K562 (cell line): ENCODE data around the gene ISYNA1. TPM values are rescaled to one million over a fixed set of nuclear protein-coding genes. Genes with fewer than 3 reads are reported as not detected.

ENCODE experiments used
- ATAC-seq: fragments of 200-7000 bp; cut with Tn5 transposase; 3 replicates; pipeline ENCODE4 v1.9.1; 2020; ENCODE audit warnings: moderate library complexity
- BruUV-seq: library from RNA; stranded (reverse); fragments of 400-500 nt; replicated peaks from 2 replicates; lab custom pipeline; 2021; lab: Mats Ljungman, UMichigan
- CTCF ChIA-PET: fragments of 300-600 bp; formaldehyde crosslinking; extraction: SDS; loops from one replicate; lab custom pipeline; 2021; ENCODE audit warnings: low intra/inter-chr PET ratio; lab: Yijun Ruan, JAX
- POLR2A ChIA-PET: fragments of 300-600, 350-650 bp; sonication (Branson Sonifier 250); formaldehyde crosslinking; extraction: SDS; loops from one replicate; lab custom pipeline; 2021; ENCODE audit warnings: antibody characterized with exemption, inconsistent platforms; lab: Yijun Ruan, JAX
- DNase-seq, 4 experiments: peaks; one replicate each; pipeline versions ENCODE4 v3.0.0 to v3.0.0-alpha.2; 2011 to 2018; ENCODE audit warnings: low spot score in 3 of 4, mixed read lengths in 3 of 4; ENCODE audit errors: extremely low read depth in 1 of 4
- FAIRE-seq: peaks from 2 replicates; lab custom pipeline; 2011; peaks lifted over from hg19 to GRCh38; lab: Jason Lieb, UNC
- H2AFZ ChIP-seq: 2 replicates; pipeline ENCODE4 v1.6.0; 2011; ENCODE audit warnings: low read depth, low read length, control low read depth, inconsistent platforms
- H3K27ac ChIP-seq: fragments of 200-600 bp; 3 replicates; pipeline ENCODE4 v1.8.0; 2011; ENCODE audit warnings: low read depth, mild to moderate bottlenecking, control low read depth, inconsistent platforms, low read length, moderate library complexity, mixed read lengths; ENCODE audit errors: extremely low read depth
- H3K27me3 ChIP-seq, 2 experiments: fragments of 300-600 bp in 1 of 2; 2 replicates in 1 of 2; 3 replicates in 1 of 2; pipeline versions ENCODE4 v1.6.0 to v1.8.0; 2011; ENCODE audit warnings: inconsistent platforms in 2 of 2, low read length in 2 of 2, mild to moderate bottlenecking in 1 of 2, mixed read lengths in 1 of 2, moderate library complexity in 1 of 2; ENCODE audit not compliant: control insufficient read depth in 2 of 2, insufficient read depth in 2 of 2
- H3K36me3 ChIP-seq: fragments of 300-600 bp; 3 replicates; pipeline ENCODE4 v1.8.0; 2011; ENCODE audit warnings: mild to moderate bottlenecking, low read length, inconsistent platforms; ENCODE audit not compliant: control insufficient read depth, insufficient read depth
- H3K4me1 ChIP-seq, 2 experiments: fragments of 200-600 bp in 1 of 2; replicated peaks in 1 of 2; 2 replicates in 1 of 2; 3 replicates in 1 of 2; pipeline versions ENCODE4 v1.5.1 to v1.8.0; 2011; ENCODE audit warnings: inconsistent platforms in 2 of 2, low read length in 2 of 2, mild to moderate bottlenecking in 1 of 2, mixed read lengths in 1 of 2, moderate library complexity in 1 of 2; ENCODE audit not compliant: control insufficient read depth in 2 of 2, insufficient read depth in 2 of 2
- H3K4me2 ChIP-seq: 2 replicates; pipeline ENCODE4 v1.6.1; 2011; ENCODE audit warnings: low read length, control low read depth, inconsistent platforms, mixed read lengths; ENCODE audit not compliant: insufficient read depth
- H3K4me3 ChIP-seq: fragments of 200-600 bp; sonication (generic), shearing (Covaris generic); 2 replicates; pipeline ENCODE4 v1.5.1; 2016; ENCODE audit warnings: control low read depth, inconsistent platforms
- H3K79me2 ChIP-seq: fragments of 200-600 bp; 3 replicates; pipeline ENCODE4 v1.8.0; 2011; ENCODE audit warnings: low read length, inconsistent platforms; ENCODE audit not compliant: control insufficient read depth, insufficient read depth
- H3K9ac ChIP-seq, 2 experiments: 2 replicates each; pipeline versions ENCODE4 v1.6.0 to v1.6.1; 2011; ENCODE audit warnings: low read depth in 2 of 2, low read length in 2 of 2, control low read depth in 1 of 2, inconsistent platforms in 1 of 2, mild to moderate bottlenecking in 1 of 2, mixed read lengths in 1 of 2; ENCODE audit not compliant: insufficient read depth in 1 of 2
- H3K9me1 ChIP-seq: one replicate; pipeline ENCODE4 v1.6.0; 2011; ENCODE audit warnings: inconsistent platforms, mild to moderate bottlenecking, low read length, moderate library complexity; ENCODE audit not compliant: control insufficient read depth, insufficient read depth
- H3K9me3 ChIP-seq: replicated peaks from 2 replicates; pipeline ENCODE4 v1.5.1; 2011; ENCODE audit warnings: low read depth, low read length, inconsistent platforms; ENCODE audit not compliant: control insufficient read depth, insufficient read depth
- H4K20me1 ChIP-seq: replicated peaks from 2 replicates; pipeline ENCODE4 v1.6.1; 2011; ENCODE audit warnings: low read length, inconsistent platforms, mixed read lengths; ENCODE audit not compliant: control insufficient read depth, insufficient read depth
- ASH1L ChIP-seq: fragments of 450-650 bp; IDR thresholded peaks from 2 replicates; pipeline ENCODE4 v1.6.1; 2018; ENCODE audit warnings: borderline replicate concordance, mild to moderate bottlenecking, low read depth; ENCODE audit not compliant: partially characterized antibody
- EHMT2 ChIP-seq: fragments of 450-650 bp; IDR thresholded peaks from 2 replicates; pipeline ENCODE4 v1.6.1; 2018; ENCODE audit warnings: antibody characterized with exemption
- FUS ChIP-seq: fragments of 200-400 bp; formaldehyde crosslinking; optimal IDR thresholded peaks from 2 replicates; pipeline ENCODE3; 2017; ENCODE audit warnings: low read depth, low read length
- IRF2 ChIP-seq: sonication (generic); formaldehyde crosslinking; IDR thresholded peaks from 2 replicates; pipeline ENCODE4 v1.8.1; 2022; ENCODE audit warnings: mild to moderate bottlenecking, missing genetic modification reagents
- PHB2 ChIP-seq: fragments of 450-650 bp; IDR thresholded peaks from 2 replicates; pipeline ENCODE4 v1.6.1; 2017; ENCODE audit warnings: low read depth
- POLR2G ChIP-seq: fragments of 200-400 bp; formaldehyde crosslinking; IDR thresholded peaks from 2 replicates; pipeline ENCODE4 v1.6.1; 2017; ENCODE audit warnings: low read depth, mild to moderate bottlenecking, antibody characterized with exemption, low read length, moderate library complexity
- RBFOX2 ChIP-seq: fragments of 200-400 bp; formaldehyde crosslinking; IDR thresholded peaks from 2 replicates; pipeline ENCODE4 v1.6.1; 2017; ENCODE audit warnings: low read depth, mild to moderate bottlenecking, low read length, moderate library complexity
- RBM22 ChIP-seq: fragments of 200-400 bp; formaldehyde crosslinking; IDR thresholded peaks from 2 replicates; pipeline ENCODE4 v1.6.1; 2018; ENCODE audit warnings: low read length, low read depth; ENCODE audit not compliant: poor library complexity, severe bottlenecking
- SP1 ChIP-seq: sonication (generic); formaldehyde crosslinking; IDR thresholded peaks from 2 replicates; pipeline ENCODE4 v1.8.1; 2022; ENCODE audit warnings: mild to moderate bottlenecking, missing genetic modification reagents
- ZKSCAN3 ChIP-seq: fragments of 250-450 bp; sonication (Bioruptor Pico); IDR thresholded peaks from 2 replicates; pipeline ENCODE4 v1.4.0; 2020
- WGBS: fragments of 100-300 bp; shearing (Covaris generic); methylation state at CpG from one replicate; pipeline ENCODE4 v1.1.6; 2016; ENCODE audit warnings: low coverage, mixed read lengths; ENCODE audit not compliant: insufficient coverage; ENCODE audit errors: missing lambda C conversion rate; 5-methylcytosine and 5-hydroxymethylcytosine counted together
- in situ Hi-C: fragments of 300-500 bp; cut with MboI; formaldehyde crosslinking; loops from 4 replicates; pipeline ENCODE4 v1.15.0; 2018; ENCODE audit warnings: inconsistent platforms, mixed read lengths
- intact Hi-C: fragments of 100-400 bp; cut with micrococcal nuclease; formaldehyde crosslinking; loops from 2 replicates; pipeline ENCODE4 v1.14.2; 2022
- polyA plus RNA-seq, 8 experiments: library from polyadenylated mRNA; depleted of rRNA in 4 of 8; stranded (reverse) in 5 of 8; unstranded in 3 of 8; fragments of >200 nt; fragmentation: Nextera tagmentation in 2 of 8; fragmentation: Illumina TruSeq in 1 of 8; extraction: Ambion mirVana in 2 of 8; extraction: Trizol in 1 of 8; gene quantifications; 2 replicates each; pipeline versions ENCODE4 v1.2.1 to v1.2.3, GENCODE V29; 2011 to 2014; ENCODE audit warnings: inconsistent platforms in 1 of 8, missing spikeins in 1 of 8
- total RNA-seq, 7 experiments: library from RNA; depleted of rRNA in 6 of 7; stranded (reverse); fragments of >200 nt in 6 of 7; fragmentation: Illumina TruSeq in 2 of 7; extraction: Trizol in 2 of 7; gene quantifications; 2 replicates each; pipeline versions ENCODE4 v1.2.1 to v1.2.3, GENCODE V29; 2011 to 2021; ENCODE audit warnings: low replicate concordance in 1 of 7
- TF ChIP-seq, protein P1 (sequence below), 3 experiments: fragments of 200-800 bp in 1 of 3; sonication (Bioruptor generic) in 1 of 3; sonication (generic) in 1 of 3; formaldehyde crosslinking in 1 of 3; IDR thresholded peaks; 2 replicates each; pipeline versions ENCODE4 v1.6.1 to v1.8.0; 2016 to 2022; ENCODE audit warnings: mild to moderate bottlenecking in 2 of 3, missing compliant biosample characterization in 2 of 3, missing genetic modification characterization in 2 of 3, missing genetic modification reagents in 1 of 3

The ISYNA1 gene
- total and polyA plus RNA-seq, 9 of the 15 experiments (the other 6 are each of a cell fraction or from before 2014, with no cell fraction given), result 21.8 to 460 (median 93.2) TPM

DNA sequence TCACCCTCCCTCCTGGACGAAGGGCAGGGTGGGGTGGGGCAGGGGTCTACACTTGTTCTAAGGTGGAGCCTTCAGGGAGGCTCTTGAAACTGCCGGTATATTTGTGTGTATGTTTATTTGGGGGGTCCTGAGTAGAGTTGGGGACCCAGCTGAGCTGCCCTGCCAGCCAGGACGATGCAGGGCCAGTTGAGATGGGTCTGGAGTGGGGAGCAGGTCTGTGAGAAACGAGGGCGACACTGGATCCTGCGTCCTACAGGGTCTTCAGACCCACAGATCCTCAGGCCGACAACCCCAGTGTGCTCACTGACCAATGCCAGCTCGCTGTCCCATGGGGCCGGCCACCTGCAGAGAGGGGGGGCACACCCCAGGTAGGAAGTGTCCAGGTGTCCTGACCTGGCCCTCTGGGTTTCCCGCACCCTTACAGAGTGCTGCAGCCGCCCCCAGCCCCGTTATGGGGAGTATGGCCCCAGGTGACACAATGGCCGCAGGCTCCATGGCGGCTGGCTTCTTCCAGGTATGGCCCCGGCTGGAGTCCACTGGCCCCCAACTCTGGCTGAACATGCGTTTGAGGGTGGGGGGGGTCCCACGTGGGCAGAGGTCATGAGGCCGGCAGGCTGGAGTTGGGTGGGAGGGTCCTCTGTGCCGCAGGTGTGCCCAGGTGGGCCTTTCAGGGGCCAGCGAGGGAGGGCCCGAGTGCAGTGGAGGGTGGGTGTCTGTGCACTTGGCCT is 7.4 kb downstream of the ISYNA1 start:
- Histone ChIP-seq H3K4me3 (no peak overlapping the region), H3K27ac (no peak overlapping the region; the same call in 2 of the 3 replicates), H3K4me1 (peaks cover 37 to 99% of the 10 kb centered on the region in 2 experiments), H3K9me1 (no peaks in the 10 kb centered on the region), H3K9me3 (no peaks in the 10 kb centered on the region), H3K79me2 (peaks cover 62% of the 10 kb centered on the region), H2AFZ (no peak overlapping the region), H3K36me3 (peaks cover 77% of the 10 kb centered on the region), H3K9ac (peak overlapping the region in 1 of 2 experiments; percentile 73; a peak in 2 of 4 replicates), H4K20me1 (peaks cover 9% of the 10 kb centered on the region; the same call in 1 of the 2 replicates), H3K27me3 (no peaks in the 10 kb centered on the region), H3K4me2 (no peak overlapping the region)
- intact Hi-C loops (no loop called here), in situ Hi-C loops (no loop called here)
- no TSS peak for BruUV-seq
- CTCF ChIA-PET, result no interaction called here
- DNase-seq, result no peak
- no peak for ATAC-seq
- no peak for FAIRE-seq
- POLR2A ChIA-PET, result interaction anchor here (0.7 kb wide), 1 partner anchor 10 kb away, joined by 3 read pairs; no protein-coding TSS in a partner anchor
- WGBS, result 86% methylated on average over 19 of the region's 21 CpGs
- TF ChIP-seq RBM22 (peak; percentile 23), SP1 (no peak), ASH1L (no peak), EHMT2 (no peak), PHB2 (no peak), FUS (no peak), ZKSCAN3 (CRISPR knock-in tag) (no peak), POLR2G (peak; percentile 69), RBFOX2 (0 out of 2 replicates have a peak, but pooled peaks have one; percentile 18), IRF2 (CRISPR knock-in tag) (no peak)
- TF ChIP-seq, protein P1, sequence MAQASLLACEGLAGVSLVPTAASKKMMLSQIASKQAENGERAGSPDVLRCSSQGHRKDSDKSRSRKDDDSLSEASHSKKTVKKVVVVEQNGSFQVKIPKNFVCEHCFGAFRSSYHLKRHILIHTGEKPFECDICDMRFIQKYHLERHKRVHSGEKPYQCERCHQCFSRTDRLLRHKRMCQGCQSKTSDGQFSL (CRISPR knock-in tag; IDR thresholded peaks at IDR 0.05), result 0 out of 2 replicates have a peak, but pooled peaks have one; percentile 44
- TF ChIP-seq, protein P1 (tag; IDR thresholded peaks at IDR 0.05), result no peak
